ENCODE measurements around the gene ALKAL2.

ALKAL2 gene

GRCh38 chr2:231521-232185 is 56.2 kb downstream of the ALKAL2 start:
- TF ChIP-seq, protein P1, sequence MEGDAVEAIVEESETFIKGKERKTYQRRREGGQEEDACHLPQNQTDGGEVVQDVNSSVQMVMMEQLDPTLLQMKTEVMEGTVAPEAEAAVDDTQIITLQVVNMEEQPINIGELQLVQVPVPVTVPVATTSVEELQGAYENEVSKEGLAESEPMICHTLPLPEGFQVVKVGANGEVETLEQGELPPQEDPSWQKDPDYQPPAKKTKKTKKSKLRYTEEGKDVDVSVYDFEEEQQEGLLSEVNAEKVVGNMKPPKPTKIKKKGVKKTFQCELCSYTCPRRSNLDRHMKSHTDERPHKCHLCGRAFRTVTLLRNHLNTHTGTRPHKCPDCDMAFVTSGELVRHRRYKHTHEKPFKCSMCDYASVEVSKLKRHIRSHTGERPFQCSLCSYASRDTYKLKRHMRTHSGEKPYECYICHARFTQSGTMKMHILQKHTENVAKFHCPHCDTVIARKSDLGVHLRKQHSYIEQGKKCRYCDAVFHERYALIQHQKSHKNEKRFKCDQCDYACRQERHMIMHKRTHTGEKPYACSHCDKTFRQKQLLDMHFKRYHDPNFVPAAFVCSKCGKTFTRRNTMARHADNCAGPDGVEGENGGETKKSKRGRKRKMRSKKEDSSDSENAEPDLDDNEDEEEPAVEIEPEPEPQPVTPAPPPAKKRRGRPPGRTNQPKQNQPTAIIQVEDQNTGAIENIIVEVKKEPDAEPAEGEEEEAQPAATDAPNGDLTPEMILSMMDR (IDR thresholded peaks at IDR 0.05; ENCODE audit: low read depth, low read length, missing control alignments) = no peak
- DNase-seq (ENCODE audit: low read depth) = no peak
- H3K4me3 ChIP-seq (ENCODE audit: low read depth, low read length) = no peak overlapping the region
- in situ Hi-C loops (cut with HindIII; ENCODE audit: low sequenced_read_pairs) = no loop called here

Data from astrocyte of the cerebellum (primary cell).